Right renal cortex interstitium (tissue), 3 donors: ENCODE measurements around the gene HARS1. TPM values are rescaled to one million over a fixed set of nuclear protein-coding genes. Genes with fewer than 3 reads are reported as not detected.
A peak's percentile ranks its signal among the peaks of the same experiment; 100 is the strongest.
"Not testable (repeated sequence)": the region's sequence is repeated elsewhere in the genome, so short reads cannot be mapped to it uniquely, and the experiment has no call there.

Source experiments
- DNase-seq, 3 donors: peaks; one replicate each; pipeline ENCODE4 v3.0.0-alpha.2; 2013; ENCODE audit warnings: low read depth in 3 of 3, low spot score in 2 of 3
- polyA plus RNA-seq, 3 donors: library from polyadenylated mRNA; unstranded; fragments of 120-200 nt; gene quantifications; one replicate each; pipeline ENCODE4 v1.2.1, GENCODE V29; 2013; ENCODE audit not compliant: insufficient read length in 3 of 3

HARS1 gene
- polyA plus RNA-seq: 10 to 100 TPM; 67.2 to 71.7 (median 71.1) TPM

- DNase-seq: peak; percentile 70 to 86 (median 78)
Measured at GRCh38 chr5:140690941-140691924, at the start of gene HARS1, which contains the start of gene HARS2. Gene HARS1, minus strand, starts transcription at chr5:140691370. Its CDS starts 66 bp downstream, at chr5:140691304. Gene HARS2, plus strand, starts transcription at chr5:140691455. Its CDS starts 194 bp downstream, at chr5:140691649.

- no peak for DNase-seq
Measured at GRCh38 chr5:140737486-140737885, 46.3 kb upstream of the HARS1 start.

GRCh38 chr5:140734354-140734753 lies 43.2 kb upstream of the HARS1 start:
- no peak for DNase-seq

- DNase-seq: no peak
Measured at GRCh38 chr5:140733098-140733497, 41.9 kb upstream of the HARS1 start.

- DNase-seq: peak; percentile 14 to 29 (median 21)
Measured at GRCh38 chr5:140725799-140726471, 34.8 kb upstream of the HARS1 start.

- not testable (repeated sequence) for DNase-seq
Measured at GRCh38 chr5:140721395-140721794, 30.2 kb upstream of the HARS1 start.

GRCh38 chr5:140720738-140721137 lies 29.6 kb upstream of the HARS1 start:
- DNase-seq: not testable (repeated sequence)

- no peak for DNase-seq
Measured at GRCh38 chr5:140718266-140718592, 27.1 kb upstream of the HARS1 start.

GRCh38 chr5:140716238-140716637 lies 25.1 kb upstream of the HARS1 start:
- DNase-seq: not testable (repeated sequence)

GRCh38 chr5:140713562-140714094 lies 22.5 kb upstream of the HARS1 start:
- no peak for DNase-seq

- DNase-seq: no peak
Measured at GRCh38 chr5:140711794-140712193, 20.6 kb upstream of the HARS1 start.

- DNase-seq: peak in 1 of 3 donors; percentile 53
Measured at GRCh38 chr5:140710899-140711552, 19.9 kb upstream of the HARS1 start.

GRCh38 chr5:140708787-140709186 lies 17.6 kb upstream of the HARS1 start:
- not testable (repeated sequence) for DNase-seq

GRCh38 chr5:140707812-140708211 lies 16.6 kb upstream of the HARS1 start:
- no peak for DNase-seq

- DNase-seq: peak; percentile 83 to 93 (median 87)
Measured at GRCh38 chr5:140700177-140701144, 9.3 kb upstream of the HARS1 start, which contains the start of gene ZMAT2. Gene ZMAT2, plus strand, starts transcription at chr5:140700447. Its CDS starts 14 bp downstream, at chr5:140700461.

GRCh38 chr5:140696891-140697492 lies 5.8 kb upstream of the HARS1 start:
- no peak for DNase-seq

GRCh38 chr5:140694276-140694675 lies 3.1 kb upstream of the HARS1 start:
- DNase-seq: no peak

- no peak for DNase-seq
Measured at GRCh38 chr5:140690376-140690932, 716 bp downstream of the HARS1 start.

- DNase-seq: no peak
Measured at GRCh38 chr5:140678993-140679392, 12.2 kb downstream of the HARS1 start.
